HG03354 (cell line): ENCODE results near the gene ANKS3.
A peak's percentile ranks its signal among the peaks of the same experiment; 100 is the strongest.

Experiments
- ATAC-seq: cut with Tn5 transposase; IDR thresholded peaks from one replicate; pipeline ENCODE4 v1.9.1; 2021; ENCODE audit warnings: mild to moderate bottlenecking; ENCODE audit not compliant: unreplicated experiment, poor library complexity, severe bottlenecking

The ANKS3 gene

GRCh38 chr16:4677390-4677789 is 56.7 kb downstream of the ANKS3 start:
- no peak for ATAC-seq

- no peak for ATAC-seq
Observed at GRCh38 chr16:4676831-4677230, 57.2 kb downstream of the ANKS3 start.

- ATAC-seq = no peak
Observed at GRCh38 chr16:4675864-4676786, 57.9 kb downstream of the ANKS3 start.

- ATAC-seq = no peak
Observed at GRCh38 chr16:4674926-4675530, 59.0 kb downstream of the ANKS3 start.

- ATAC-seq = no peak
Observed at GRCh38 chr16:4673387-4674046, 60.6 kb downstream of the ANKS3 start.

- ATAC-seq = no peak
Observed at GRCh38 chr16:4668313-4668960, 65.6 kb downstream of the ANKS3 start.

GRCh38 chr16:4667203-4667963 is 66.7 kb downstream of the ANKS3 start:
- ATAC-seq = no peak

GRCh38 chr16:4666537-4667202 is 67.4 kb downstream of the ANKS3 start:
- no peak for ATAC-seq

GRCh38 chr16:4664538-4665418 is 69.3 kb downstream of the ANKS3 start:
- ATAC-seq = no peak

- ATAC-seq = no peak
Observed at GRCh38 chr16:4663777-4664465, 70.2 kb downstream of the ANKS3 start.

GRCh38 chr16:4663465-4663776 is 70.7 kb downstream of the ANKS3 start:
- no peak for ATAC-seq

GRCh38 chr16:4661661-4662060 is 72.4 kb downstream of the ANKS3 start:
- no peak for ATAC-seq

- ATAC-seq = peak; percentile 62
Observed at GRCh38 chr16:4660454-4661007, 73.5 kb downstream of the ANKS3 start.

- ATAC-seq = no peak
Observed at GRCh38 chr16:4659363-4660353, 74.4 kb downstream of the ANKS3 start.

GRCh38 chr16:4656695-4657686 is 77.1 kb downstream of the ANKS3 start:
- ATAC-seq = no peak
